Measurements from ENCODE around the gene TIGD1. TPM values are rescaled to one million over a fixed set of nuclear protein-coding genes. Genes with fewer than 3 reads are reported as not detected.

TIGD1 gene
- total and polyA plus RNA-seq, 7 donors: 2.3 to 6.8 (median 4.1) TPM

GRCh38 chr2:232542715-232543467, 7.5 kb downstream of the TIGD1 start:
- peaks cover 9% of the 10 kb centered on the region for H3K4me1 ChIP-seq
- no peak overlapping the region for H3K27ac ChIP-seq
- peaks cover 0 to 25% of the 10 kb centered on the region in 2 donors for H3K36me3 ChIP-seq (ENCODE audit: insufficient read depth in 1 of 2, low read depth in 1 of 2)
- ATAC-seq: no peak
- peak in 1 of 2 donors; percentile 41 for DNase-seq
- H3K4me3 ChIP-seq: no peak overlapping the region
- H3K9me3 ChIP-seq: no peaks in the 10 kb centered on the region
- no peaks in the 10 kb centered on the region for H3K27me3 ChIP-seq (ENCODE audit: insufficient read depth in 3 of 3, low read length in 2 of 3)
- WGBS, 3 donors: 80 to 86% (median 84%) methylated on average over 20 of the region's 20 CpGs
- intact Hi-C loops (cut with DNase I): loop anchor here in 1 of 2 donors (1.0 kb wide), 1 partner anchor 13 kb away; no protein-coding TSS in a partner anchor
- TF ChIP-seq, protein P1, sequence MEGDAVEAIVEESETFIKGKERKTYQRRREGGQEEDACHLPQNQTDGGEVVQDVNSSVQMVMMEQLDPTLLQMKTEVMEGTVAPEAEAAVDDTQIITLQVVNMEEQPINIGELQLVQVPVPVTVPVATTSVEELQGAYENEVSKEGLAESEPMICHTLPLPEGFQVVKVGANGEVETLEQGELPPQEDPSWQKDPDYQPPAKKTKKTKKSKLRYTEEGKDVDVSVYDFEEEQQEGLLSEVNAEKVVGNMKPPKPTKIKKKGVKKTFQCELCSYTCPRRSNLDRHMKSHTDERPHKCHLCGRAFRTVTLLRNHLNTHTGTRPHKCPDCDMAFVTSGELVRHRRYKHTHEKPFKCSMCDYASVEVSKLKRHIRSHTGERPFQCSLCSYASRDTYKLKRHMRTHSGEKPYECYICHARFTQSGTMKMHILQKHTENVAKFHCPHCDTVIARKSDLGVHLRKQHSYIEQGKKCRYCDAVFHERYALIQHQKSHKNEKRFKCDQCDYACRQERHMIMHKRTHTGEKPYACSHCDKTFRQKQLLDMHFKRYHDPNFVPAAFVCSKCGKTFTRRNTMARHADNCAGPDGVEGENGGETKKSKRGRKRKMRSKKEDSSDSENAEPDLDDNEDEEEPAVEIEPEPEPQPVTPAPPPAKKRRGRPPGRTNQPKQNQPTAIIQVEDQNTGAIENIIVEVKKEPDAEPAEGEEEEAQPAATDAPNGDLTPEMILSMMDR (IDR thresholded peaks at IDR 0.05): no peak

DNA sequence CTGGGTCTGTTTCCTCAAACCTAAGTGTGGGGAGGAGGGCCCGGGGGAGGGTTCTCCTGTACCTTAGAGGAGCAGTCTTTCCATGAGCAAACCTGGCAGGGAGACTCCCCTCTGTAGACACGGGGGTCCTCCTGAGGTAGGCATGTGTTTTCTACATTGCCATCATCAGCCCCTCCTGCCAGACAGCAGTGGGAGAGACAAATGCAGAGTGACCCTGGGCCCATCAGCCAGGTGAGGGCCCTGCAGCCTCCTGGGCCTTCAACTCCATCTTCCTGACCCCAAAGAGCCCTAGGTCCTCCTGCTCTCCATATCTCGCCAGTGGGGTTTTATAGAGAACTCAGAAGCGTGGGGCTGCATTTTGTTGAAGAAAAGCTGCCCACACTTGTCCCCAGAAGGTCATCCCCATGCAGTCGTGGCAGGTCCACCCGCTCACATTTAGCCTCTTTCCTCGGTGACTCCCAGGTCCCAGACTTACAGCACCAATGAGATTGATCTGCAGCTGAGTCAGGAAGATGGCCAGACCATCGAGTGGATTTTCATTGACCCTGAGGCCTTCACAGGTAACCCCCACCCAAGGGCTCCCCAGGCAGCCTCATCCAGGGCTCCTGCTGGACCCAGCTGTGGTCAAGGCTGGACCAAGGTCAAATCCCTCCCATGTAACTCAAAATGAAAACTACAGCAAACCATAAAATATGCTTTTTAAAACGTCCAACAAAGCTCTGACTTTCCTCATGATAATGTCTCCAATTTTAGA, 8.2 kb downstream of the TIGD1 start:
- Histone ChIP-seq H3K27ac (no peak overlapping the region), H3K4me3 (no peak overlapping the region), H3K4me1 (peaks cover 13% of the 10 kb centered on the region), H3K27me3 (ENCODE audit: insufficient read depth in 3 of 3, low read length in 2 of 3) (no peaks in the 10 kb centered on the region), H3K9me3 (no peaks in the 10 kb centered on the region), H3K36me3 (ENCODE audit: insufficient read depth in 1 of 2, low read depth in 1 of 2) (peaks cover 0 to 19% of the 10 kb centered on the region in 2 donors)
- DNase-seq: peak in 1 of 2 donors; percentile 18
- ATAC-seq: no peak
- intact Hi-C loops (cut with DNase I): loop anchor here in 1 of 2 donors (1.0 kb wide), 1 partner anchor 12 kb away; no protein-coding TSS in a partner anchor
- TF ChIP-seq, protein P1 (IDR thresholded peaks at IDR 0.05): no peak
- WGBS, 3 donors: 51 to 59% (median 57%) methylated on average over 9 of the region's 9 CpGs

DNA sequence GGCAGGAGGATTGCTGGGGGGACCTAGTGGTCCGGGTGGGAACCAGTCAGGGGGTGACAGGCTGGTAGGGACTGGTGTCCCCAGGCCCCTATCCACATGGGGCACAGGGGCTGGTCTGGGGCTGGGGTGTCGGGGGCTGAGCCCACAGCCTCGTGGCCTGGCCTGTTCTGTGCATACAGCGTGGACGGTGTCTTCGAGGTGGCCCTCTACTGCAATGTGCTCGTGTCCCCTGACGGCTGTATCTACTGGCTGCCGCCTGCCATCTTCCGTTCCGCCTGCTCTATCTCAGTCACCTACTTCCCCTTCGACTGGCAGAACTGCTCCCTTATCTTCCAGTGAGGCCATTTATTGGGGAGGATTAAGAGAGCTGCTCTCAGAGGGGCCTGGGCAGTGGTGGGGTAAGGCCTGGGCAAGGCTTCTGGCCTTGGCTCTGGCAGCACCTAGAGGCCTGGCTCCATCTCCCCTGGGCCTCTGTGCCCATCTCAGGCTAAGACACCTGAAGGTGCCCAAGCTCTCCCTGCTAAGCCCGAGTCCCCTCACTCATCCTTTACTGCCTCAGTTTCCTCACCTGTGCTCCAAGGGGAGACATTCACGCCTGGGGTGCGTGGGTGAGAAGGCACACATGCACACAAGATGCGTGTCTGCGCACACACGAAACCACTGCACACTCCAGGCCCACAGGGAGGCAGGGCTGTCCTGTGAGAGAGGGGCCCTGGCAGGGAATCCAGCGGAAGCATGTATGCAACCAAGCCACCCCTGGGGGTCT, 9.0 kb downstream of the TIGD1 start:
- Histone ChIP-seq H3K27ac (no peak overlapping the region), H3K9me3 (no peaks in the 10 kb centered on the region), H3K4me1 (peaks cover 16% of the 10 kb centered on the region), H3K36me3 (ENCODE audit: insufficient read depth in 1 of 2, low read depth in 1 of 2) (peaks cover 0 to 11% of the 10 kb centered on the region in 2 donors), H3K4me3 (no peak overlapping the region), H3K27me3 (ENCODE audit: insufficient read depth in 3 of 3, low read length in 2 of 3) (no peaks in the 10 kb centered on the region)
- ATAC-seq (no peak), DNase-seq (peak in 1 of 2 donors; percentile 43)
- TF ChIP-seq, protein P1 (IDR thresholded peaks at IDR 0.05): no peak
- WGBS, 3 donors: 78 to 82% (median 82%) methylated on average over 19 of the region's 19 CpGs
- intact Hi-C loops (cut with DNase I): no loop called here

GRCh38 chr2:232540441-232541041, 9.8 kb downstream of the TIGD1 start:
- H3K27me3 ChIP-seq (ENCODE audit: insufficient read depth in 3 of 3, low read length in 2 of 3): no peaks in the 10 kb centered on the region
- DNase-seq (peak in 1 of 2 donors; percentile 48), ATAC-seq (no peak)
- no peak overlapping the region for H3K27ac ChIP-seq
- H3K9me3 ChIP-seq: no peaks in the 10 kb centered on the region
- TF ChIP-seq, protein P1 (IDR thresholded peaks at IDR 0.05): no peak
- peaks cover 0 to 14% of the 10 kb centered on the region in 2 donors for H3K36me3 ChIP-seq (ENCODE audit: insufficient read depth in 1 of 2, low read depth in 1 of 2)
- 76 to 90% (median 84%) methylated on average over 17 of the region's 17 CpGs for WGBS, 3 donors
- H3K4me1 ChIP-seq: peaks cover 16% of the 10 kb centered on the region
- intact Hi-C loops (cut with DNase I): no loop called here
- H3K4me3 ChIP-seq: peak overlapping the region; percentile 58
